H9 (cell line): ENCODE measurements around the gene SLC22A8. TPM values are rescaled to one million over a fixed set of nuclear protein-coding genes. Genes with fewer than 3 reads are reported as not detected.

Experiments
- DNase-seq: peaks from one replicate; pipeline ENCODE4 v3.0.0-alpha.2; 2017
- H2AFZ ChIP-seq: one replicate; pipeline ENCODE4 v1.6.1; 2013; ENCODE audit warnings: mild to moderate bottlenecking, low read length, control low read depth, moderate library complexity
- H2AK5ac ChIP-seq: 2 replicates; pipeline ENCODE4 v1.6.1; 2013; ENCODE audit warnings: low read length, control low read depth, mixed read lengths; ENCODE audit not compliant: insufficient read length
- H2BK120ac ChIP-seq: one replicate; pipeline ENCODE4 v1.6.1; 2013; ENCODE audit warnings: low read depth, mild to moderate bottlenecking, low read length, control low read depth, inconsistent platforms; ENCODE audit not compliant: poor library complexity, severe bottlenecking
- H2BK12ac ChIP-seq: 2 replicates; pipeline ENCODE4 v1.6.1; 2013; ENCODE audit warnings: low read length, control low read depth, mixed read lengths, low read depth; ENCODE audit not compliant: insufficient read length
- H2BK15ac ChIP-seq: 2 replicates; pipeline ENCODE4 v1.6.1; 2013; ENCODE audit warnings: low read depth, low read length, control low read depth
- H2BK20ac ChIP-seq: one replicate; pipeline ENCODE4 v1.6.1; 2013; ENCODE audit warnings: low read depth, mild to moderate bottlenecking, low read length, control low read depth, inconsistent platforms; ENCODE audit not compliant: poor library complexity, severe bottlenecking
- H2BK5ac ChIP-seq: 2 replicates; pipeline ENCODE4 v1.6.1; 2013; ENCODE audit warnings: low read length, control low read depth, mixed read lengths; ENCODE audit not compliant: insufficient read length
- H3K14ac ChIP-seq: 2 replicates; pipeline ENCODE4 v1.6.1; 2013; ENCODE audit warnings: low read length, control low read depth; ENCODE audit not compliant: insufficient read depth
- H3K18ac ChIP-seq: 2 replicates; pipeline ENCODE4 v1.6.1; 2013; ENCODE audit warnings: low read depth, mild to moderate bottlenecking, mixed read lengths, low read length, control low read depth; ENCODE audit not compliant: insufficient read length
- H3K23ac ChIP-seq: 2 replicates; pipeline ENCODE4 v1.6.1; 2013; ENCODE audit warnings: low read length, control low read depth, mixed read lengths, low read depth; ENCODE audit not compliant: insufficient read length
- H3K23me2 ChIP-seq: 2 replicates; pipeline ENCODE4 v1.6.1; 2013; ENCODE audit warnings: low read depth, mild to moderate bottlenecking, mixed read lengths, low read length, control low read depth; ENCODE audit not compliant: insufficient read length, poor library complexity, severe bottlenecking
- H3K27ac ChIP-seq: 2 replicates; pipeline ENCODE4 v1.5.1; 2013; ENCODE audit warnings: low read length, control low read depth, mixed read lengths, low read depth; ENCODE audit not compliant: insufficient read length
- H3K27me3 ChIP-seq: 2 replicates; pipeline ENCODE4 v1.6.1; 2013; ENCODE audit warnings: low read length, control low read depth, inconsistent platforms; ENCODE audit not compliant: insufficient read depth
- H3K4ac ChIP-seq: 2 replicates; pipeline ENCODE4 v1.6.1; 2013; ENCODE audit warnings: low read depth, mild to moderate bottlenecking, control low read depth, inconsistent platforms, low read length, moderate library complexity
- H3K4me1 ChIP-seq: 2 replicates; pipeline ENCODE4 v1.6.1; 2013; ENCODE audit warnings: low read length, control low read depth, inconsistent platforms; ENCODE audit not compliant: insufficient read depth
- H3K4me2 ChIP-seq: 2 replicates; pipeline ENCODE4 v1.6.1; 2013; ENCODE audit warnings: low read length, control low read depth, mixed read lengths; ENCODE audit not compliant: insufficient read length, insufficient read depth
- H3K56ac ChIP-seq: 2 replicates; pipeline ENCODE4 v1.6.1; 2013; ENCODE audit warnings: low read depth, mild to moderate bottlenecking, mixed read lengths, low read length, control low read depth; ENCODE audit not compliant: insufficient read length
- H3K79me1 ChIP-seq: 2 replicates; pipeline ENCODE4 v1.6.1; 2013; ENCODE audit warnings: low read depth, mild to moderate bottlenecking, moderate library complexity, low read length, control low read depth, inconsistent platforms; ENCODE audit not compliant: insufficient read depth, poor library complexity, severe bottlenecking
- H3K79me2 ChIP-seq: 2 replicates; pipeline ENCODE4 v1.6.1; 2013; ENCODE audit warnings: low read length, control low read depth, inconsistent platforms; ENCODE audit not compliant: insufficient read depth
- H3K9ac ChIP-seq: 2 replicates; pipeline ENCODE4 v1.6.1; 2013; ENCODE audit warnings: low read length, control low read depth, mixed read lengths; ENCODE audit not compliant: insufficient read length; ENCODE audit errors: extremely low read depth
- H3K9me3 ChIP-seq: one replicate; pipeline ENCODE4 v1.6.1; 2013; ENCODE audit warnings: low read depth, low read length, inconsistent platforms; ENCODE audit not compliant: control insufficient read depth
- H3T11ph ChIP-seq: one replicate; pipeline ENCODE4 v1.6.1; 2013; ENCODE audit warnings: mild to moderate bottlenecking, low read length, control low read depth, inconsistent platforms
- H4K20me1 ChIP-seq: one replicate; pipeline ENCODE4 v1.6.1; 2013; ENCODE audit not compliant: control insufficient read depth, insufficient read length, insufficient read depth
- H4K5ac ChIP-seq: 2 replicates; pipeline ENCODE4 v1.6.1; 2013; ENCODE audit warnings: low read depth, mild to moderate bottlenecking, mixed read lengths, low read length, control low read depth; ENCODE audit not compliant: insufficient read length
- H4K8ac ChIP-seq: replicated peaks from 2 replicates; pipeline ENCODE4 v1.6.1; 2013; ENCODE audit warnings: low read length, control low read depth, mixed read lengths, low read depth; ENCODE audit not compliant: insufficient read length
- H4K91ac ChIP-seq: 2 replicates; pipeline ENCODE4 v1.6.1; 2013; ENCODE audit warnings: low read depth, mild to moderate bottlenecking, moderate library complexity, mixed read lengths, low read length, control low read depth; ENCODE audit not compliant: insufficient read length
- H3K27ac Mint-ChIP-seq, 3 experiments: 2 replicates in 2 of 3; 3 replicates in 1 of 3; pipeline ENCODE4 v1.8.0; 2020 to 2021; ENCODE audit warnings: mixed read lengths in 3 of 3, mild to moderate bottlenecking in 1 of 3, moderate library complexity in 1 of 3
- H3K27me3 Mint-ChIP-seq: 2 replicates; pipeline ENCODE4 v1.8.0; 2021; ENCODE audit warnings: low read depth, mild to moderate bottlenecking, moderate library complexity, mixed read lengths
- H3K36me3 Mint-ChIP-seq, 3 experiments: 2 replicates in 2 of 3; 3 replicates in 1 of 3; pipeline ENCODE4 v1.8.0; 2020 to 2021; ENCODE audit warnings: low read depth in 3 of 3, mixed read lengths in 3 of 3; ENCODE audit not compliant: insufficient read depth in 1 of 3
- H3K4me1 Mint-ChIP-seq, 2 experiments: 2 replicates each; pipeline ENCODE4 v1.8.0; 2020; ENCODE audit warnings: mixed read lengths in 2 of 2
- H3K4me3 Mint-ChIP-seq, 2 experiments: 2 replicates in 1 of 2; 3 replicates in 1 of 2; pipeline ENCODE4 v1.8.0; 2020 to 2021; ENCODE audit warnings: mild to moderate bottlenecking in 2 of 2, mixed read lengths in 2 of 2, moderate library complexity in 1 of 2
- H3K9me3 Mint-ChIP-seq, 2 experiments: 2 replicates in 1 of 2; 3 replicates in 1 of 2; pipeline ENCODE4 v1.8.0; 2020; ENCODE audit warnings: mild to moderate bottlenecking in 2 of 2, mixed read lengths in 2 of 2, moderate library complexity in 1 of 2
- CTCF ChIP-seq: fragments of 200-600 bp; sonication (generic); conservative IDR thresholded peaks from 3 replicates; pipeline ENCODE4 v1.8.0; 2021; ENCODE audit warnings: antibody characterized with exemption, mild to moderate bottlenecking
- WGBS: extraction: QIAGEN DNeasy Blood & Tissue Kit; methylation state at CpG from one replicate; pipeline ENCODE4 v1.1.7; 2013; ENCODE audit warnings: missing lambda C conversion rate, low lambda C conversion rate, mixed read lengths; ENCODE audit not compliant: insufficient read length; ENCODE audit errors: extremely low coverage; 5-methylcytosine and 5-hydroxymethylcytosine counted together
- total RNA-seq: library from RNA; stranded (reverse); gene quantifications from 2 replicates; pipeline ENCODE4 v1.2.1, GENCODE V29; 2021

SLC22A8 gene
- total RNA-seq, 1 experiment from 2014 or later = not detected

GRCh38 chr11:63023841-63024648, 8.4 kb upstream of the SLC22A8 start:
- Histone ChIP-seq H3K14ac (no peak overlapping the region), H2BK12ac (no peak overlapping the region), H2BK20ac (no peak overlapping the region), H4K8ac (no peak overlapping the region), H3K27ac (no peak overlapping the region), H3K9me3 (no peaks in the 10 kb centered on the region), H3K4me1 (no peaks in the 10 kb centered on the region), H3T11ph (no peak overlapping the region), H3K23ac (no peak overlapping the region), H3K79me2 (no peaks in the 10 kb centered on the region), H3K9ac (no peak overlapping the region), H4K91ac (no peak overlapping the region), H2BK15ac (no peak overlapping the region), H2AK5ac (no peak overlapping the region), H3K27me3 (no peaks in the 10 kb centered on the region), H3K23me2 (no peaks in the 10 kb centered on the region), H3K4me2 (no peak overlapping the region), H4K20me1 (no peaks in the 10 kb centered on the region), H3K56ac (no peak overlapping the region), H4K5ac (no peak overlapping the region), H3K79me1 (no peaks in the 10 kb centered on the region), H2AFZ (no peak overlapping the region), H3K4ac (no peak overlapping the region), H3K18ac (no peak overlapping the region), H2BK120ac (no peak overlapping the region), H2BK5ac (no peak overlapping the region)
- H3K36me3 Mint-ChIP-seq = peaks cover 0 to 4% (median 0%) of the 10 kb centered on the region in 3 experiments; a peak in 2 of 7 replicates
- H3K27ac Mint-ChIP-seq = no peak overlapping the region; a peak in 1 of 7 replicates
- H3K4me3 Mint-ChIP-seq = no peak overlapping the region
- H3K27me3 Mint-ChIP-seq = peaks cover 29% of the 10 kb centered on the region
- H3K9me3 Mint-ChIP-seq = peaks cover 8 to 15% of the 10 kb centered on the region in 2 experiments
- no CpG with 5 or more reads among the region's 19 CpGs for WGBS
- H3K4me1 Mint-ChIP-seq = peaks cover 15 to 20% of the 10 kb centered on the region in 2 experiments
- peak; percentile 99 for TF ChIP-seq CTCF
- peak; percentile 77 for DNase-seq
